ENCODE data around the gene GCN1. TPM values are rescaled to one million over a fixed set of nuclear protein-coding genes. Genes with fewer than 3 reads are reported as not detected.

GCN1 gene
- total and polyA plus RNA-seq, 2 of the 8 experiments (the other 6 are each of a cell fraction or from before 2014, with no cell fraction given): 61.4 to 133 TPM

- H3K4me2 ChIP-seq (ENCODE audit: insufficient read depth in 1 of 2, low read depth in 2 of 2, low read length in 2 of 2): peak overlapping the region; percentile 75 to 90
- no peak for FAIRE-seq
- no peak overlapping the region for H2AFZ ChIP-seq (ENCODE audit: low read length)
- peak overlapping the region; percentile 25 for H4K8ac ChIP-seq (ENCODE audit: extremely low read depth, insufficient read depth, low read length)
- H2AK5ac ChIP-seq (ENCODE audit: low read depth, low read length): no peak overlapping the region
- peaks cover 3 to 6% of the 10 kb centered on the region in 2 experiments for H4K20me1 ChIP-seq (replicated peaks in 1 of 2; ENCODE audit: control insufficient read depth in 1 of 2, insufficient read depth in 2 of 2, low read length in 2 of 2)
- peak overlapping the region; percentile 60 for H3K56ac ChIP-seq (replicated peaks; ENCODE audit: insufficient read length, low read depth, low read length)
- H3K79me1 ChIP-seq (ENCODE audit: low read depth, low read length): peaks cover 21% of the 10 kb centered on the region
- peak overlapping the region; percentile 96 for H4K5ac ChIP-seq (ENCODE audit: insufficient read length, low read depth, low read length)
- peak overlapping the region; percentile 63 to 93 (median 89) for H3K4me3 ChIP-seq (ENCODE audit: extremely low read depth in 1 of 4, insufficient read depth in 2 of 4, low read depth in 3 of 4, low read length in 4 of 4)
- no peak overlapping the region; the same call in 1 of the 2 replicates for H3K27ac ChIP-seq (ENCODE audit: low read depth, low read length)
- peak overlapping the region; percentile 90; the same call in 1 of the 2 replicates for H2BK5ac ChIP-seq (ENCODE audit: low read depth, low read length)
- peaks cover 0 to 45% of the 10 kb centered on the region in 2 experiments; a peak in 3 of 4 replicates for H3K79me2 ChIP-seq (ENCODE audit: control insufficient read depth in 1 of 2, insufficient read depth in 2 of 2, low read length in 2 of 2)
- H2BK120ac ChIP-seq (replicated peaks; ENCODE audit: low read depth, low read length): peak overlapping the region; percentile 48
- H3K36me3 ChIP-seq (ENCODE audit: control insufficient read depth in 2 of 4, insufficient read depth in 4 of 4, low read length in 3 of 4): peaks cover 0 to 4% (median 2%) of the 10 kb centered on the region in 4 experiments; a peak in 2 of 8 replicates
- H2BK15ac ChIP-seq (ENCODE audit: low read length): no peak overlapping the region; the same call in 1 of the 2 replicates
- peak; percentile 85 to 99 for DNase-seq (ENCODE audit: low read depth in 1 of 2, low spot score in 2 of 2)
- H3K9ac ChIP-seq (replicated peaks in 1 of 4; ENCODE audit: extremely low read depth in 1 of 4, low read depth in 3 of 4, low read length in 3 of 4): peak overlapping the region; percentile 61 to 77 (median 70)
- no peak overlapping the region for H4K91ac ChIP-seq (replicated peaks; ENCODE audit: insufficient read length, low read length)
- no peak overlapping the region for H3K14ac ChIP-seq (ENCODE audit: insufficient read length)
- no peaks in the 10 kb centered on the region for H3K27me3 ChIP-seq (replicated peaks in 1 of 4; ENCODE audit: control insufficient read depth in 3 of 4, extremely low read depth in 1 of 4, insufficient read depth in 3 of 4, low read length in 3 of 4)
- peaks cover 9% of the 10 kb centered on the region for H3K23me2 ChIP-seq (ENCODE audit: low read depth, low read length)
- ChIA-PET POLR2A (ENCODE audit: partially characterized antibody) (interaction anchor here (0.6 to 16.6 kb wide), 24 partner anchors 8 to 1966 kb away, joined by 3 to 266 read pairs (median 4); partner anchors contain the start of genes BICDL1, GCN1, RNU4-1 and RNU4-2), CTCF (ENCODE audit: partially characterized antibody) (interaction anchor here (1.0 to 3.6 kb wide), 7 partner anchors 9 to 148 kb away, joined by 3 to 12 read pairs (median 4); partner anchors contain the start of gene PXN)
- H3K4me1 ChIP-seq (replicated peaks in 1 of 4; ENCODE audit: control insufficient read depth in 3 of 4, insufficient read depth in 4 of 4, low read length in 3 of 4): peaks cover 5 to 14% (median 9%) of the 10 kb centered on the region in 4 experiments; a peak in 6 of 7 replicates
- 1% methylated on average over 53 of the region's 91 CpGs; no CpG with 5 or more reads in 1 of the 2 experiments for WGBS, 2 experiments (ENCODE audit: extremely low coverage in 1 of 2, insufficient coverage in 1 of 2, insufficient read length in 1 of 2, insufficient replicate concordance in 2 of 2, low coverage in 1 of 2, low lambda C conversion rate in 2 of 2, missing lambda C conversion rate in 1 of 2)
- 0 out of 2 replicates have a peak overlapping the region, but pooled peaks have one; percentile 39 for H2BK12ac ChIP-seq (ENCODE audit: low read depth, low read length)
- H3K4ac ChIP-seq (replicated peaks; ENCODE audit: insufficient read length, low read depth, low read length): peak overlapping the region; percentile 59
- H3K23ac ChIP-seq (ENCODE audit: insufficient read length): no peak overlapping the region
- no peak overlapping the region for H2BK20ac ChIP-seq (ENCODE audit: low read length)
- no peaks in the 10 kb centered on the region for H3K9me3 ChIP-seq (ENCODE audit: insufficient read depth in 2 of 2, low read depth in 1 of 2, low read length in 1 of 2)
- H3K18ac ChIP-seq (ENCODE audit: extremely low read depth, low read length): peak overlapping the region; percentile 93
- TF ChIP-seq GABPA (IDR thresholded peaks at IDR 0.05; ENCODE audit: borderline replicate concordance, insufficient read depth, low read length) (no peak), TAF1 (IDR thresholded peaks at IDR 0.05; ENCODE audit: low read depth, low read length) (peak; percentile 17; the same call in 1 of the 2 replicates), SP4 (IDR thresholded peaks at IDR 0.05; ENCODE audit: low read length) (peak; percentile 95), ATF3 (IDR thresholded peaks at IDR 0.05; ENCODE audit: insufficient read depth, low read depth, low read length) (peak; percentile 11; the same call in 1 of the 2 replicates), SIRT6 (IDR thresholded peaks at IDR 0.05; ENCODE audit: low read length) (no peak), SIN3A (conservative IDR thresholded peaks at IDR 0.05 in 1 of 2, IDR thresholded peaks at IDR 0.05 in 1 of 2; ENCODE audit: low read depth in 1 of 2, low read length in 2 of 2) (peak; percentile 69 to 89; a peak in 3 of 4 replicates), ASH2L (IDR thresholded peaks at IDR 0.05; ENCODE audit: low read length) (peak; percentile 73), KDM4A (IDR thresholded peaks at IDR 0.05; ENCODE audit: low read depth, low read length, severe bottlenecking) (peak; percentile 80), RBBP5 (IDR thresholded peaks at IDR 0.05; ENCODE audit: borderline replicate concordance, low read depth, low read length) (peak; percentile 70), JUND (IDR thresholded peaks at IDR 0.05; ENCODE audit: low read length) (peak; percentile 13; the same call in 1 of the 2 replicates)
Observed at GRCh38 chr12:120116792-120117651, 77.5 kb downstream of the GCN1 start.

All from H1 (cell line).